Skeletal muscle tissue (tissue), 4 donors: ENCODE measurements around the gene GPR84. TPM values are rescaled to one million over a fixed set of nuclear protein-coding genes. Genes with fewer than 3 reads are reported as not detected.

Experiments
- H3K27ac ChIP-seq: one replicate; pipeline ENCODE4 v1.7.0; 2013; ENCODE audit warnings: mild to moderate bottlenecking, low read depth, low read length, inconsistent platforms
- H3K27me3 ChIP-seq, 3 donors: one replicate each; pipeline ENCODE4 v1.7.0; 2013; ENCODE audit warnings: low read length in 3 of 3; ENCODE audit not compliant: control insufficient read depth in 3 of 3, insufficient read depth in 3 of 3
- H3K36me3 ChIP-seq, 3 donors: one replicate each; pipeline ENCODE4 v1.7.0; 2013; ENCODE audit warnings: low read length in 3 of 3; ENCODE audit not compliant: control insufficient read depth in 3 of 3, insufficient read depth in 3 of 3
- H3K4me1 ChIP-seq, 3 donors: one replicate each; pipeline ENCODE4 v1.7.0; 2013; ENCODE audit warnings: low read length in 3 of 3, mild to moderate bottlenecking in 3 of 3; ENCODE audit not compliant: control insufficient read depth in 3 of 3, insufficient read depth in 3 of 3
- H3K4me3 ChIP-seq, 3 donors: one replicate each; pipeline ENCODE4 v1.7.0; 2013; ENCODE audit warnings: low read length in 3 of 3
- H3K9ac ChIP-seq, 3 donors: one replicate each; pipeline ENCODE4 v1.7.0; 2013; ENCODE audit warnings: low read length in 3 of 3, mild to moderate bottlenecking in 3 of 3, moderate library complexity in 2 of 3, low read depth in 1 of 3
- H3K9me3 ChIP-seq, 3 donors: one replicate each; pipeline ENCODE4 v1.7.0; 2013; ENCODE audit warnings: low read length in 3 of 3; ENCODE audit not compliant: control insufficient read depth in 3 of 3
- total RNA-seq: library from RNA; depleted of rRNA; stranded (reverse); fragments of >200 nt; gene quantifications from one replicate; pipeline ENCODE4 v1.2.3, GENCODE V29; 2014
- donor health status: Osteomylitis.

GPR84 gene
- not detected for total RNA-seq

DNA sequence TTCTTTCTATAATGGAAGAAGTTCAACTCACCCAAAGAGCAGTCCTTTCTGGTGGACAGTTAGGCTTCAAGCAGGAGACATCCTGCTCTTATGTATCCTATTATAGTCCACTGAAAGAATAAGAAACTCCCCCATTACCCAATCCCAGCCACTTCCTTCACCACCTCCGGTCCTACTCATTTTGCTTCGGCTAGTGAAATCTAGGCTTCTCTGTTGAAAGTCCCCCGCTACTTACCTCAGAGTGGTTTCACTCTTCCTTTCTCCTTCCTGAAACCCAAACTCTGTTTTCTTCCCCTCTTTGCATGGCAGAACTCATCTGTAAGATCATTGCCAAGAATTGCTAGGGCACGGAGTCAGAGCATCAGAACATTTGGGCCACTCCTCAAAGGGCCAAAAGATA is at the start of gene GPR84:
TSS of gene GPR84 (minus strand) at position 74 of the 400 bp plus-strand sequence. CDS start 635 bp downstream, outside the sequence.
- no peak within 1 kb of the TSS for H3K4me3 ChIP-seq
- H3K9me3 ChIP-seq: no peaks in the 10 kb centered on the region
- H3K4me1 ChIP-seq: peaks cover 14 to 33% (median 14%) of the 10 kb centered on the region in 3 donors
- no peak within 1 kb of the TSS for H3K27ac ChIP-seq
- H3K36me3 ChIP-seq: no peaks in the 10 kb centered on the region
- H3K27me3 ChIP-seq: no peaks in the 10 kb centered on the region
- no peak within 1 kb of the TSS for H3K9ac ChIP-seq

- peaks cover 6 to 12% (median 10%) of the 10 kb centered on the region in 3 donors for H3K36me3 ChIP-seq
- H3K9me3 ChIP-seq: no peaks in the 10 kb centered on the region
- peak overlapping the region; percentile 95 for H3K27ac ChIP-seq
- H3K27me3 ChIP-seq: no peaks in the 10 kb centered on the region
- H3K4me1 ChIP-seq: peaks cover 52 to 61% (median 54%) of the 10 kb centered on the region in 3 donors
- H3K4me3 ChIP-seq: peak overlapping the region; percentile 33 to 49 (median 49)
- H3K9ac ChIP-seq: peak overlapping the region; percentile 46 to 74 (median 71)
Observed at GRCh38 chr12:54413284-54414190, 49.3 kb upstream of the GPR84 start.

GRCh38 chr12:54412786-54413185 is 48.5 kb upstream of the GPR84 start:
- Histone ChIP-seq H3K9ac (peak overlapping the region; percentile 62 to 74 (median 71)), H3K27me3 (no peaks in the 10 kb centered on the region), H3K4me3 (peak overlapping the region in 1 of 3 donors; percentile 49), H3K4me1 (peaks cover 53 to 65% (median 54%) of the 10 kb centered on the region in 3 donors), H3K9me3 (no peaks in the 10 kb centered on the region), H3K27ac (peak overlapping the region; percentile 95), H3K36me3 (peaks cover 10 to 15% (median 15%) of the 10 kb centered on the region in 3 donors)

DNA sequence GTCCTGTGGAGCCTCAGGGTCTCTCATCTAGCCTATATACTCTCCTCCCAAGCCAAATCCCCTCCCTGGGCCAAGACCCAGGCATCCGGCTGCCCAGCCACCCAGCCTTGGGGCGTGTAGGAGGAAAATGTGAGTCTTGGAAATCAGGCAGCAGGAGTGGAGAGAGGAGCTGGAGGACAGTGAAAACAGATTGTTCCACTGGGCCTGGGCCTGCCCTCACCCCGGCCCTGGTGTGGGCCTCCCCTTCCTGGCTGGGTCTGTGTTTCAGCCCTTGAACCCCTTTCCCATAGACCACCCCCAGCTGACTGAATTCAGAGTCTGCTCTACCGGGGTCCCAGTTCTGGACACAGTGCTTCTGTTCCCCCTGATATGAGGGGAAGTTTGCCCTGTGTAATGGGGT is 48.1 kb upstream of the GPR84 start:
- Histone ChIP-seq H3K36me3 (peaks cover 14 to 19% (median 19%) of the 10 kb centered on the region in 3 donors), H3K27ac (peak overlapping the region; percentile 95), H3K4me3 (peak overlapping the region in 1 of 3 donors; percentile 52), H3K9me3 (no peaks in the 10 kb centered on the region), H3K9ac (peak overlapping the region; percentile 62 to 74 (median 71)), H3K27me3 (no peaks in the 10 kb centered on the region), H3K4me1 (peaks cover 54 to 65% (median 55%) of the 10 kb centered on the region in 3 donors)

- peaks cover 49 to 62% (median 50%) of the 10 kb centered on the region in 3 donors for H3K4me1 ChIP-seq
- H3K27ac ChIP-seq: peak overlapping the region; percentile 95
- H3K9me3 ChIP-seq: no peaks in the 10 kb centered on the region
- no peaks in the 10 kb centered on the region for H3K27me3 ChIP-seq
- peaks cover 16 to 27% (median 21%) of the 10 kb centered on the region in 3 donors for H3K36me3 ChIP-seq
- peak overlapping the region in 1 of 3 donors; percentile 58 for H3K4me3 ChIP-seq
- peak overlapping the region; percentile 62 to 74 (median 71) for H3K9ac ChIP-seq
Observed at GRCh38 chr12:54411391-54412241, 47.3 kb upstream of the GPR84 start.

- H3K4me1 ChIP-seq: peaks cover 38 to 49% (median 38%) of the 10 kb centered on the region in 3 donors
- no peaks in the 10 kb centered on the region for H3K9me3 ChIP-seq
- no peak overlapping the region for H3K4me3 ChIP-seq
- no peaks in the 10 kb centered on the region for H3K27me3 ChIP-seq
- no peak overlapping the region for H3K9ac ChIP-seq
- no peak overlapping the region for H3K27ac ChIP-seq
- peaks cover 16 to 47% (median 36%) of the 10 kb centered on the region in 3 donors for H3K36me3 ChIP-seq
Observed at GRCh38 chr12:54409267-54409666, 45.0 kb upstream of the GPR84 start.

- Histone ChIP-seq H3K9me3 (no peaks in the 10 kb centered on the region), H3K27me3 (no peaks in the 10 kb centered on the region), H3K4me1 (peaks cover 19 to 30% (median 19%) of the 10 kb centered on the region in 3 donors), H3K36me3 (peaks cover 30 to 64% (median 47%) of the 10 kb centered on the region in 3 donors), H3K9ac (no peak overlapping the region), H3K27ac (no peak overlapping the region), H3K4me3 (no peak overlapping the region)
Observed at GRCh38 chr12:54407183-54407905, 43.1 kb upstream of the GPR84 start.

GRCh38 chr12:54405573-54405972 is 41.3 kb upstream of the GPR84 start:
- no peaks in the 10 kb centered on the region for H3K9me3 ChIP-seq
- H3K36me3 ChIP-seq: peaks cover 47 to 80% (median 60%) of the 10 kb centered on the region in 3 donors
- no peak overlapping the region for H3K4me3 ChIP-seq
- peaks cover 5 to 12% (median 7%) of the 10 kb centered on the region in 3 donors for H3K4me1 ChIP-seq
- no peaks in the 10 kb centered on the region for H3K27me3 ChIP-seq
- no peak overlapping the region for H3K27ac ChIP-seq
- H3K9ac ChIP-seq: no peak overlapping the region

DNA sequence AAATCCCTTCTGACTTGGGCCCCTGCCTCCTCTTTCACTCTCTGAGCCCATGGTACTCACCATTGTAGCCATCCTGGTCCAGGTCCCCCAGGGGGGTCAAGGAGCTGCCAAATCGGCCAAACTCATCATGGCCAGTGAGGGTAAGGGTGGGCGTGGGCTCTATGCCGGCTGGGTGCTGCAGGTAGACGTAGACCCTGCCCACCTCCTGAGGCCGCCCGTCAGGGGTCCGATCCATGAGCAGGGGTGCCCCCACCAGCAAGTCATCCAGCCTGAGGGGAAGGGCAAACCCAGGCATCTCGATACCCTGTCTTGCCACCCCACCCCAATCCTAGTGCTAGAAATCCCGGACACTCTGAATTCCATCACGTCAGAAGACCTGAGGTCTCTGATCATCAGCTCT is 40.8 kb upstream of the GPR84 start:
- Histone ChIP-seq H3K9ac (no peak overlapping the region), H3K27me3 (no peaks in the 10 kb centered on the region), H3K9me3 (no peaks in the 10 kb centered on the region), H3K27ac (no peak overlapping the region), H3K36me3 (peaks cover 51 to 83% (median 63%) of the 10 kb centered on the region in 3 donors), H3K4me1 (peaks cover 5 to 10% (median 7%) of the 10 kb centered on the region in 3 donors), H3K4me3 (no peak overlapping the region)
